Measurements from ENCODE around the gene LONP2. TPM values are rescaled to one million over a fixed set of nuclear protein-coding genes. Genes with fewer than 3 reads are reported as not detected.

LONP2 gene
- total and polyA plus RNA-seq, 10 of the 15 experiments (the other 5 are each of a cell fraction or from before 2014, with no cell fraction given): 8.3 to 48.0 (median 34.8) TPM

- ChIA-PET CTCF (interaction anchor here (1.1 to 1.2 kb wide), 2 partner anchors 17 to 259 kb away, joined by 3 to 4 read pairs; no protein-coding TSS in a partner anchor), POLR2A (interaction anchor here (0.6 to 1.2 kb wide), 4 partner anchors 11 to 103 kb away, joined by 3 to 5 read pairs (median 4); no protein-coding TSS in a partner anchor), SMC1A (ENCODE audit: uncharacterized antibody, unreplicated experiment) (interaction anchor here (0.7 to 7.5 kb wide), 4 partner anchors 9 to 155 kb away, joined by 3 to 52 read pairs (median 3); no protein-coding TSS in a partner anchor), RAD21 (ENCODE audit: unreplicated experiment) (interaction anchor here (0.5 kb wide), 1 partner anchor 114 kb away, joined by 3 read pairs; no protein-coding TSS in a partner anchor)
- Histone ChIP-seq H3K4me1 (ENCODE audit: control insufficient read depth, insufficient read depth, low read length) (peaks cover 12% of the 10 kb centered on the region), H3K4me2 (ENCODE audit: control insufficient read depth, insufficient read depth) (no peak overlapping the region), H4K20me1 (ENCODE audit: control insufficient read depth, insufficient read depth) (no peaks in the 10 kb centered on the region), H3K79me2 (ENCODE audit: control insufficient read depth, insufficient read depth, low read length) (peaks cover 85% of the 10 kb centered on the region), H3K36me3 (ENCODE audit: control insufficient read depth in 2 of 2, insufficient read depth in 2 of 2, low read length in 1 of 2) (no peaks in the 10 kb centered on the region), H3K9me3 (replicated peaks; ENCODE audit: control insufficient read depth, insufficient read depth, low read length) (no peaks in the 10 kb centered on the region), H3K27ac (ENCODE audit: control insufficient read depth, insufficient read depth) (no peak overlapping the region), H3K4me3 (no peak overlapping the region), H2AFZ (ENCODE audit: control insufficient read depth, low read depth, low read length) (no peak overlapping the region), H3K27me3 (replicated peaks in 1 of 2; ENCODE audit: control insufficient read depth in 2 of 2, insufficient read depth in 2 of 2, low read length in 1 of 2) (no peaks in the 10 kb centered on the region), H3K9ac (ENCODE audit: control insufficient read depth, insufficient read depth, low read length) (no peak overlapping the region)
- in situ Hi-C loops (cut with MboI): no loop called here
- ATAC-seq (no peak), DNase-seq (ENCODE audit: low read depth, low spot score) (no peak), FAIRE-seq (no peak)
- no TSS peak for BruUV-seq (replicated peaks)
- no peak for TF ChIP-seq ATF7 (IDR thresholded peaks at IDR 0.05; ENCODE audit: low read depth)
- no peak for TF ChIP-seq SPI1 (IDR thresholded peaks at IDR 0.05; ENCODE audit: borderline replicate concordance, insufficient read depth, low read depth, low read length)
- TF ChIP-seq ZBTB40 (IDR thresholded peaks at IDR 0.05; ENCODE audit: borderline replicate concordance): no peak
- intact Hi-C loops (cut with micrococcal nuclease; ENCODE audit: unreplicated experiment): no loop called here
Measured at GRCh38 chr16:48371393-48371780, 127.3 kb downstream of the LONP2 start.
